Left ventricle myocardium superior (tissue), 1 donor: Measurements from ENCODE around the gene BEST1. TPM values are rescaled to one million over a fixed set of nuclear protein-coding genes. Genes with fewer than 3 reads are reported as not detected.
"Not testable (repeated sequence)": the region's sequence is repeated elsewhere in the genome, so short reads cannot be mapped to it uniquely, and the experiment has no call there.

Experiments used
- ATAC-seq: fragments of 200-7000 bp; cut with Tn5 transposase; one replicate; pipeline ENCODE4 v1.9.1; 2020; ENCODE audit warnings: mild to moderate bottlenecking, moderate library complexity
- DNase-seq: peaks from one replicate; pipeline ENCODE4 v3.0.0-alpha.2; 2020
- intact Hi-C: fragments of 100-400 bp; cut with micrococcal nuclease; formaldehyde crosslinking; loops from one replicate; pipeline ENCODE4 v1.11.0; 2022
- total RNA-seq: library from RNA; stranded (reverse); fragmentation: NEBNext Ultra II Directional; extraction: Animal tissue kit (Norgen Biotek cat#: 25700); gene quantifications from one replicate; pipeline ENCODE4 v1.2.1, GENCODE V29; 2021
- donor health status: DM: no; HTN: yes; CAD: no; lungs with severe emphysema.

Gene BEST1
- total RNA-seq, 1 donor from 2014 or later, result 1.1 TPM

- ATAC-seq (no peak), DNase-seq (no peak)
- intact Hi-C loops, result no loop called here
Measured at GRCh38 chr11:61935861-61936260, 14.3 kb upstream of the BEST1 start.

GRCh38 chr11:61940466-61940865 is 9.7 kb upstream of the BEST1 start:
- intact Hi-C loops, result no loop called here
- ATAC-seq (no peak), DNase-seq (no peak)

GRCh38 chr11:61945191-61945590 is 5.0 kb upstream of the BEST1 start:
- ATAC-seq, result no peak
- DNase-seq, result no peak
- intact Hi-C loops, result loop anchor here (5.0 kb wide), 2 partner anchors 48 to 137 kb away; no protein-coding TSS in a partner anchor

GRCh38 chr11:61946894-61947293 is 3.3 kb upstream of the BEST1 start:
- DNase-seq (no peak), ATAC-seq (no peak)
- intact Hi-C loops, result loop anchor here (5.0 kb wide), 2 partner anchors 50 to 135 kb away; no protein-coding TSS in a partner anchor

- ATAC-seq (peak; percentile 79), DNase-seq (peak; percentile 89)
Measured at GRCh38 chr11:61947486-61948210, 2.5 kb upstream of the BEST1 start.

GRCh38 chr11:61948505-61948904 is 1.6 kb upstream of the BEST1 start:
- intact Hi-C loops, result loop anchor here (5.0 kb wide), 2 partner anchors 51 to 134 kb away; no protein-coding TSS in a partner anchor
- ATAC-seq (no peak), DNase-seq (no peak)

More at GRCh38 chr11:61947486-61948210, 2.5 kb upstream of the BEST1 start:
- intact Hi-C loops, result loop anchor here (5.0 kb wide), 2 partner anchors 50 to 135 kb away; no protein-coding TSS in a partner anchor

- DNase-seq, result peak; percentile 78
- intact Hi-C loops, result loop anchor here (5.0 kb wide), 2 partner anchors 52 to 133 kb away; no protein-coding TSS in a partner anchor
- ATAC-seq, result peak; percentile 86
Measured at GRCh38 chr11:61949169-61950034, 749 bp upstream of the BEST1 start.

- DNase-seq (no peak), ATAC-seq (no peak)
- intact Hi-C loops, result no loop called here
Measured at GRCh38 chr11:61951484-61952135, 1.5 kb downstream of the BEST1 start.

GRCh38 chr11:61952882-61953281 is 2.7 kb downstream of the BEST1 start:
- ATAC-seq (no peak), DNase-seq (no peak)
- intact Hi-C loops, result no loop called here

GRCh38 chr11:61953632-61954031 is 3.5 kb downstream of the BEST1 start:
- DNase-seq, intact Hi-C loops, ATAC-seq: not testable (repeated sequence)

- DNase-seq, result no peak
- intact Hi-C loops, result no loop called here
- no peak for ATAC-seq
Measured at GRCh38 chr11:61954106-61954850, 4.1 kb downstream of the BEST1 start.

GRCh38 chr11:61954851-61955421 is 4.8 kb downstream of the BEST1 start:
- ATAC-seq (peak; percentile 85), DNase-seq (peak; percentile 76)
- intact Hi-C loops, result no loop called here

- peak; percentile 58 for DNase-seq
- intact Hi-C loops, result no loop called here
- peak; percentile 48 for ATAC-seq
Measured at GRCh38 chr11:61955422-61956135, 5.4 kb downstream of the BEST1 start.

- DNase-seq (no peak), ATAC-seq (peak; percentile 1)
- intact Hi-C loops, result no loop called here
Measured at GRCh38 chr11:61956191-61957020, 6.3 kb downstream of the BEST1 start.

- no peak for ATAC-seq
- DNase-seq, result no peak
- intact Hi-C loops, result no loop called here
Measured at GRCh38 chr11:61957021-61957770, 7.0 kb downstream of the BEST1 start.

- intact Hi-C loops, result no loop called here
- ATAC-seq (no peak), DNase-seq (no peak)
Measured at GRCh38 chr11:61958590-61958989, 8.4 kb downstream of the BEST1 start.
